Measurements from ENCODE around the gene TWNK.

Gene TWNK

DNA sequence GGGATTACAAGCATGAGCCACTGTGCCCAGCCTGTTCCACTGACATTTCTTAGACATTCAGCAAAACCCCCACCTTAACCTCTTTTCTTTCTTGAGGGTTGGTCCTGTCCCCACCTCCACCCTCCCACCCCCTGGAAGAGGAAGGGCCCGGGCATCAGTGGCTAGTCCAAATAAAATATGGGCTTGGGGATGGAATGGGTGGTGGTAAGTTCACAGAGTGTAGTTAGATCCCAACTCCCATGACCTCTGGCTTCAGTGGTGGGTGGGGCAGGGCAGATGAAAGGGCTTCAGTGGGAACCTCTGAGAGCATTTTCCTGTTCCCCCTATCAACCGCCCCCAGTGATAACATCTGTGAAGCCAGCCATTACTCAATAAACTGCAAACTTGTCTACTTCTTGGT is 53.5 kb downstream of the TWNK start:
- Histone ChIP-seq H3K9me3 (replicated peaks; ENCODE audit: insufficient read depth, low read length) (no peaks in the 10 kb centered on the region), H3K27ac (ENCODE audit: low read length) (no peak overlapping the region), H3K79me2 (ENCODE audit: low read length) (no peaks in the 10 kb centered on the region), H3K36me3 (replicated peaks; ENCODE audit: insufficient read depth, low read length) (no peaks in the 10 kb centered on the region), H2AFZ (ENCODE audit: low read length) (no peak overlapping the region), H3K4me2 (ENCODE audit: low read depth, low read length) (no peak overlapping the region), H3K9ac (ENCODE audit: low read length) (no peak overlapping the region), H3F3A (ENCODE audit: insufficient read depth, low read length) (peaks cover 7% of the 10 kb centered on the region; the same call in 1 of the 2 replicates), H4K20me1 (ENCODE audit: insufficient read depth, low read length) (no peaks in the 10 kb centered on the region), H3K27me3 (replicated peaks; ENCODE audit: insufficient read depth, low read length) (peaks cover 4% of the 10 kb centered on the region), H3K4me1 (ENCODE audit: low read length) (peaks cover 17% of the 10 kb centered on the region), H3K9me2 (replicated peaks; ENCODE audit: insufficient read depth, low read length) (no peaks in the 10 kb centered on the region), H3K4me3 (ENCODE audit: low read length) (no peak overlapping the region)
- TF ChIP-seq EZH2 (optimal IDR thresholded peaks at IDR 0.05; ENCODE audit: low read depth, low read length), result no peak
- TF ChIP-seq, protein P1, sequence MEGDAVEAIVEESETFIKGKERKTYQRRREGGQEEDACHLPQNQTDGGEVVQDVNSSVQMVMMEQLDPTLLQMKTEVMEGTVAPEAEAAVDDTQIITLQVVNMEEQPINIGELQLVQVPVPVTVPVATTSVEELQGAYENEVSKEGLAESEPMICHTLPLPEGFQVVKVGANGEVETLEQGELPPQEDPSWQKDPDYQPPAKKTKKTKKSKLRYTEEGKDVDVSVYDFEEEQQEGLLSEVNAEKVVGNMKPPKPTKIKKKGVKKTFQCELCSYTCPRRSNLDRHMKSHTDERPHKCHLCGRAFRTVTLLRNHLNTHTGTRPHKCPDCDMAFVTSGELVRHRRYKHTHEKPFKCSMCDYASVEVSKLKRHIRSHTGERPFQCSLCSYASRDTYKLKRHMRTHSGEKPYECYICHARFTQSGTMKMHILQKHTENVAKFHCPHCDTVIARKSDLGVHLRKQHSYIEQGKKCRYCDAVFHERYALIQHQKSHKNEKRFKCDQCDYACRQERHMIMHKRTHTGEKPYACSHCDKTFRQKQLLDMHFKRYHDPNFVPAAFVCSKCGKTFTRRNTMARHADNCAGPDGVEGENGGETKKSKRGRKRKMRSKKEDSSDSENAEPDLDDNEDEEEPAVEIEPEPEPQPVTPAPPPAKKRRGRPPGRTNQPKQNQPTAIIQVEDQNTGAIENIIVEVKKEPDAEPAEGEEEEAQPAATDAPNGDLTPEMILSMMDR (IDR thresholded peaks at IDR 0.05; ENCODE audit: low read length), result no peak
- no peak for TF ChIP-seq EZH2phosphoT487 (IDR thresholded peaks at IDR 0.05; ENCODE audit: low read length)
- no peak for DNase-seq

- Histone ChIP-seq H3K27me3 (replicated peaks; ENCODE audit: insufficient read depth, low read length) (no peaks in the 10 kb centered on the region; the same call in 1 of the 2 replicates), H3K79me2 (ENCODE audit: low read length) (no peaks in the 10 kb centered on the region), H3K27ac (ENCODE audit: low read length) (no peak overlapping the region), H3K4me2 (ENCODE audit: low read depth, low read length) (no peak overlapping the region), H3K4me3 (ENCODE audit: low read length) (no peak overlapping the region), H2AFZ (ENCODE audit: low read length) (no peak overlapping the region), H3K9ac (ENCODE audit: low read length) (no peak overlapping the region), H3K4me1 (ENCODE audit: low read length) (peaks cover 17% of the 10 kb centered on the region), H3K36me3 (replicated peaks; ENCODE audit: insufficient read depth, low read length) (no peaks in the 10 kb centered on the region), H3F3A (ENCODE audit: insufficient read depth, low read length) (peaks cover 7% of the 10 kb centered on the region; the same call in 1 of the 2 replicates), H3K9me2 (replicated peaks; ENCODE audit: insufficient read depth, low read length) (no peaks in the 10 kb centered on the region), H4K20me1 (ENCODE audit: insufficient read depth, low read length) (no peaks in the 10 kb centered on the region), H3K9me3 (replicated peaks; ENCODE audit: insufficient read depth, low read length) (no peaks in the 10 kb centered on the region)
- peak; percentile 78 for DNase-seq
- TF ChIP-seq, protein P1 (IDR thresholded peaks at IDR 0.05; ENCODE audit: low read length), result peak; percentile 85
- TF ChIP-seq EZH2phosphoT487 (IDR thresholded peaks at IDR 0.05; ENCODE audit: low read length) (no peak), EZH2 (optimal IDR thresholded peaks at IDR 0.05; ENCODE audit: low read depth, low read length) (no peak)
These were observed 54.0 kb downstream of the TWNK start for GRCh38 chr10:101041252-101041761.

- peak overlapping the region; percentile 68 for H2AFZ ChIP-seq (ENCODE audit: low read length)
These were observed 54.8 kb downstream of the TWNK start for GRCh38 chr10:101042118-101042517.

More at GRCh38 chr10:101042118-101042517, 54.8 kb downstream of the TWNK start:
- Histone ChIP-seq H3K4me2 (ENCODE audit: low read depth, low read length) (peak overlapping the region; percentile 75; the same call in 1 of the 2 replicates), H3K36me3 (replicated peaks; ENCODE audit: insufficient read depth, low read length) (no peaks in the 10 kb centered on the region), H3K9me3 (replicated peaks; ENCODE audit: insufficient read depth, low read length) (no peaks in the 10 kb centered on the region), H3K4me1 (ENCODE audit: low read length) (peaks cover 17% of the 10 kb centered on the region), H3K9me2 (replicated peaks; ENCODE audit: insufficient read depth, low read length) (no peaks in the 10 kb centered on the region), H3K4me3 (ENCODE audit: low read length) (no peak overlapping the region), H3K79me2 (ENCODE audit: low read length) (no peaks in the 10 kb centered on the region), H3K27ac (ENCODE audit: low read length) (no peak overlapping the region), H3F3A (ENCODE audit: insufficient read depth, low read length) (peaks cover 7% of the 10 kb centered on the region; the same call in 1 of the 2 replicates), H4K20me1 (ENCODE audit: insufficient read depth, low read length) (no peaks in the 10 kb centered on the region), H3K27me3 (replicated peaks; ENCODE audit: insufficient read depth, low read length) (no peaks in the 10 kb centered on the region; the same call in 1 of the 2 replicates), H3K9ac (ENCODE audit: low read length) (no peak overlapping the region; the same call in 1 of the 2 replicates)
- DNase-seq, result no peak
- TF ChIP-seq, protein P1 (IDR thresholded peaks at IDR 0.05; ENCODE audit: low read length), result no peak
- TF ChIP-seq EZH2 (optimal IDR thresholded peaks at IDR 0.05; ENCODE audit: low read depth, low read length), result no peak
- TF ChIP-seq EZH2phosphoT487 (IDR thresholded peaks at IDR 0.05; ENCODE audit: low read length), result no peak

Measured in MM.1S (cell line).